Astrocyte (in vitro differentiated cells and primary cell): ENCODE measurements around the gene PDK3.

ENCODE experiments used
- CTCF ChIP-seq: IDR thresholded peaks from 2 replicates; pipeline ENCODE4 v1.5.1; 2011; ENCODE audit warnings: low read depth, mild to moderate bottlenecking, inconsistent platforms, low read length, moderate library complexity; ENCODE audit not compliant: insufficient read depth
- EZH2 ChIP-seq: IDR thresholded peaks from 2 replicates; pipeline ENCODE4 v1.6.1; 2012; ENCODE audit warnings: mild to moderate bottlenecking, low read length, inconsistent platforms; ENCODE audit not compliant: insufficient read depth

DNA sequence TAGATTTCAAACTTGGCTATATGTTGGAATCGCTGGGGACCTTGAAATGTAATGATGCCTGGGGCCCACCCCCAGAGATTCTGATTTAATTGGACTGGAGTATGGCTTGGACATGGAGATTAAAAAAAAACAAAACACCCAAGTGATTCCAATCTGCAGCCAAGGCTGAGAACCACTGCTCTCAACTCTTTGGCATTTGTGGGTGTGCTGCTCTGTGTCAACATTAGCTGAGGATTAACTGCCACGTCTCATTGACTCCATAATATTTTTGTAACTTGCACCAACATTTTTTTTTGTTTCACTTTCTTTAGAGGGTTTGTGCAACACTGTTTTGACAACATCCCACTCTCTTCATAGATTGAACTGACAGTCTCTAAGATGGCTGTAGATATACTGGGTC is 41.1 kb upstream of the PDK3 start:
- TF ChIP-seq CTCF = no peak
- TF ChIP-seq EZH2 = no peak
